Jurkat, Clone E6-1 (cell line): ENCODE results near the gene SLC4A4.

Experiments
- DNase-seq: peaks from one replicate; pipeline ENCODE4 v3.0.0-alpha.2; 2011; ENCODE audit warnings: low read depth, low spot score
- H3K4me3 ChIP-seq: 2 replicates; pipeline ENCODE4 v1.5.1; 2011; ENCODE audit warnings: mild to moderate bottlenecking, low read length, control low read depth, moderate library complexity

The SLC4A4 gene

DNA sequence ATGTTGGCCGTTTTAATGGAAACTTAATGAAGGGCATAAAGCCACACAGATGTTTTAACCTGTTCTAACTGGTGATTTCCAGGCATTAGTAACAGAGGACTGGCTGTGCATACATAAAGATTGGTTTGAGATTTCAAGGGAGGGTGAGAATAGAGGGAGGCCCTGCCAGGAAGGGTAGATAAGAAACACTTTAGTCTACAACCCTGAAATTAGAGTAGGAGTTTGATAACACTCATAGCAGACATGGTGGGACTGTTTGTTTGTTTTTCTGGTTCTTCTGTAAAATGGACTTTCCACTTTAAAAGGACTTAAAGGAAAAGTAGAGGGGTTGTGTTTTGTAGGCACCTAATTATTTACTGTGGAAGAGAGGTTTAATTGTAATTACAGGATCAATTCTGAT lies 16.2 kb downstream of the SLC4A4 start:
- no peak overlapping the region for H3K4me3 ChIP-seq
- no peak for DNase-seq

DNA sequence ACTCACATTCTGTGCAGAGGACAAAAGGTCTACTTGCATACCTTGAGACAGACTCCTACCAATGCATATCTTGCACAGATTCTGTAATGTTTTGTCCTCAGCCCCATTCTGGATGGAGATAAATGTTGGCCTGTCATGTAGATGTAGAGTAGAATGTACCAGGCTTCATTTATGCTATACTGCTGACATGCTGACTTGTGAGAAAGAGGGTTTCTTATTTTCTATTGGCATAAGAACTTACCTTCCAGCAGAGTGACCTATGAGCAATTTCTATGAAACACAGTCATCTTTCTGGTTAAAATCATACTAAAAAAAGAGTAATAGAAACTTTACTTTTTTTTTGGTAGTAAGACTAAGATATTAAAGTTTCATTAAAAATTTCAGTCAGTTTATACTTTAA lies 17.2 kb downstream of the SLC4A4 start:
- DNase-seq = no peak
- no peak overlapping the region for H3K4me3 ChIP-seq

DNA sequence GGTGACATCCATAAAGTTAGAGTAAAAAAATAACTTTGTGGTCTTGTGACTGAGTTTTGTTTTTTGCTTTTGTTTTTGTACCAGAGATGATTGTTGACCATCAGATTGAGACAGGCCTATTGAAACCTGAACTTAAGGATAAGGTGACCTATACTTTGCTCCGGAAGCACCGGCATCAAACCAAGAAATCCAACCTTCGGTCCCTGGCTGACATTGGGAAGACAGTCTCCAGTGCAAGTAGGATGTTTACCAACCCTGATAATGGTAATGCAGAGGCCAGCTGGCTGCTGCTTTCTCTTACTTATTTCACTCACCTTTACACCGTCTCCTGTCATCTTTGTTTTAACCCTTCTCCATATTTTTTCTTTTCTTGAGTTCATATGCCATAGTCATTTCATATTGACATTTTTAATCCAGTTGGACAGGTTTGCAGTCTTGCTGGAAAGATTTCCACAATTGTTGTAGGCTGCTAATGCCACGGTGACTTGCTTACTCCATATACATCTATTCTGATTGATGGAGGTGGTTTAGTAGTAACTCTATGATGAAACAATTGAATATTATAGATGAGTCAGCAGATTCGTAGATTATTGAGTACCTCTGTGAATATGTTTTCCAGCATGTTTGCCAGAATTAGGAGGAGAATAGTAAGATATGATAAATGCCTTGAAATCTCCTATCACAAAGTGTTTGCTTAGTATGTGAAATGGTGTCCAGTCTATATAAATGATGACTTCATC lies 18.3 kb downstream of the SLC4A4 start:
- DNase-seq = no peak
- H3K4me3 ChIP-seq = no peak overlapping the region

DNA sequence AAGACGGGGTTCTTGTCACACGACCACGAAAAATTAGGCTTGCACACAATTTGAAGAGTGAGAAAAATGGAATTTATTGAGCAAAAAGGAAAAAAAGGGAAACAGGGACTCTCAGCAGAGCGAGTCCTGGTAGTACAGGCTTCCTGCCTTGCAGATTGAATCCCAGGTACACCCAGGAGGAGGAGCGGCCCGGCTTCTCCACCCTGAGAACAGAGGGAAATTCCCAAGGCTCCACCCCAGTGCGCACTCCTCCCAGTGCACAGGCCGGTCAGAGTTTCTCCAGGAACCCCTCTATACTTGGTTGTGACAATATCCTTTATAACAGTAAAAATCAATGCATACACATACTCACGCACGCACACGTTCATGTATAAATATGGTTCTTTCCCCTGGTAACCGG lies 22.0 kb downstream of the SLC4A4 start:
- H3K4me3 ChIP-seq = no peak overlapping the region
- DNase-seq = no peak

DNA sequence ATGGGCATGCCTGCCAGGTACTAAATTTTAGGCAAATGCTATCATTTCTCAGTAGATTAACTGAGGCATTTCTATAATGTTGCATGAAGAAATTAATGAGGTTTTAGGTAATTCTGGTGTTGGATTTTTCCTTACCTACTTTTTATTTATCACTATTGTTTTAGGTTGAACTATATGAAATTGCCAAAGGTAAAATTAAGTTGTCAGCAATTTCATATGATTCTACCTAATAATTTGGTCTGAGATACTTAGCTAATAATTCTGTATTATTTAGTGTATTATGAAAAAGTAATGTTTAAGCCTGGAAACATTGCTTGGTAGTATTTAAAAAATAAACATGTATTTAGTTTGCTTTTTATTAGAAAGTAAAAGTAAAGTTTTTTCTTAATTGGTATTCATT lies 22.7 kb downstream of the SLC4A4 start:
- H3K4me3 ChIP-seq = no peak overlapping the region
- DNase-seq = no peak

DNA sequence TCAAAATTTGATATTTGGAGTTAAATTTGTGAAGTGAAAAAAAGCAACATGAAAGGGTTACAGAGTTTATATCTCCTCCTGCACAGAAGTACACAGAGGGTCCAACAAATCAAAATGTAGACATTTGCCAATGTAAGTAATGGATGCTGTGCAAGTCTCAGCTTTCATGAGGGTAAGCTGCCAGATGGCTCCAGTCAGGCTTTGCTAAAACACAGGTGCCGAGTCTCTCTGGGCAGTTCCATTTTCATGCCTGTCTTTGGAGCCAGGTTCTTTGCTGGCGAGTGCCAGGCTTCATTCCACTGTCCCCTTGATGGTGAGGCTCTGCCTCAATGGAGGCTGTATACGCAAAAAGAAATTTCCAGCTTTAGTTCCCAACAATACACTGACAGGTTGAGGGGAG lies 27.9 kb downstream of the SLC4A4 start:
- DNase-seq = no peak
- no peak overlapping the region for H3K4me3 ChIP-seq

DNA sequence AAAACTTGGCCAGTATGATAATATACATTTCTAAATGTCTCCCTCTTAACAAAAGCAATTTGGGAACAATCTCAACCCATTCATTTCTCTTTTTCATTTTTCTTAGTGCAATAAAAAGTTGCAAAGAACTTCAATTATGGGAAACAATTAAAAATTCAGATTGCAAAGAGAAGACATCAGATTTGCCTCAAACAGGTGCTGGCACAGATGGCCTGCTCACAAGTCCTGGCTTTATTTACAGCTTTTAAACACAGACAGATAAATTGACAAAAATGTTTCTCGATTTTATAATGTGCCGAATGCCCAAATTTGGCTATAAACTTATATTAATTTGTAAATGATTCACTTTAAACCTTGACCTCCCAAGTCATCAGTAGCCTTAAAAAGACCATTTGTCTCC lies 28.7 kb downstream of the SLC4A4 start:
- H3K4me3 ChIP-seq = no peak overlapping the region
- no peak for DNase-seq

DNA sequence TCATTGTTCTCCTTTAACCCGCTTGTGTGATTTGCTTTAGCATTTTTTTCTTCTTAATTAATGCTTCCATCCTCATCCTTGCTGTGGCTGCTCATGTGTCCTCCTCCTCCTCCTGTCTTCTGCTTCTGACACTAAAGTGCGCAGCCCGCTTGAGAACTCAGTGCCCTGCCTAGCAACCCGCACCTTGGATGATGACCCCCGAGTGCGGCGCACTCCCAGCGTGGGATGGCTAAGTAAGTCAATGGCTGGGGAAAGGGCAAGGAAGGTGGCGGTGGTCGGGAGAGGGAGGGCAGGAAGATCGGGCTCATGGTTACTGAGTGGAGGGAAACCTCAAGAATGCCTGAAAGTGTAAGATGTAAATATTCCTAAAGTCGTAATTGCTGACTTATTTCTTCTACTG lies 30.1 kb downstream of the SLC4A4 start:
- no peak for DNase-seq
- no peak overlapping the region for H3K4me3 ChIP-seq

DNA sequence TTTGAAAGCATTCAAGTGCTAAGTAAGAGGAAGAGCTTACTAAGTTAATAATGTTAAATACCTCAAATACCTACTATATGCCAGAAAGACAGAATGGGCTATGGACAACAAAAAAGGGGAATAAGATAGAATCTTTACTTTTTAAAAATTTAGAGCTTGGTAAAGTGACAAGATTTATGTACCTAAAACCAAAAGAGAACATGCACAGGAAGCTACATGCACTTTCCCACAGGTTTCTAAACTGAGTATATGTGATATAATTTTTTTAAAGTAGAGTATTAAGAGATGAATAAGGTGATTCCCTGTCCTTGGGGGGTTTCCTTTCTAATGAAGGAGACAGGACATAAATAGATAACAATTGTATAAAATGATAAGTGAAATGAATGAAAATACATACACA lies 30.7 kb downstream of the SLC4A4 start:
- no peak for DNase-seq
- H3K4me3 ChIP-seq = no peak overlapping the region

DNA sequence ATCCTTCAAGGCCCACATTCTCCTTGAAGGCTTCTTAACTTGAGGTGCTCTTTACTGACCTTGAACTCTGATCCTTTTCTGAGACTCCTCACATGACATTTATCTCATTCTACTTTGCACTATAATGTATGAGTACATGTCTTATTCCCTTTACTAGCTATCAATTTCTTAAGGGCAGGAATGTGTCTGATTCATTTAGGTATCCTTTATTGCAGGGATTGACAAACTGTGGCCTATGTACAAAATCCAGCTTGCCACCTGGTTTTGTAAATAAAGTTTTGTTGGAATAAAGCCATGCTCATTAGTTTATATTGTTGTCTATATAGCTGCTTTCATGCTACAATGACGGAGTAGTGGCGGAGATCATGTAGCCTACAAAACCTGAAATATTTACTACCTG lies 36.7 kb downstream of the SLC4A4 start:
- H3K4me3 ChIP-seq = no peak overlapping the region
- DNase-seq = no peak

DNA sequence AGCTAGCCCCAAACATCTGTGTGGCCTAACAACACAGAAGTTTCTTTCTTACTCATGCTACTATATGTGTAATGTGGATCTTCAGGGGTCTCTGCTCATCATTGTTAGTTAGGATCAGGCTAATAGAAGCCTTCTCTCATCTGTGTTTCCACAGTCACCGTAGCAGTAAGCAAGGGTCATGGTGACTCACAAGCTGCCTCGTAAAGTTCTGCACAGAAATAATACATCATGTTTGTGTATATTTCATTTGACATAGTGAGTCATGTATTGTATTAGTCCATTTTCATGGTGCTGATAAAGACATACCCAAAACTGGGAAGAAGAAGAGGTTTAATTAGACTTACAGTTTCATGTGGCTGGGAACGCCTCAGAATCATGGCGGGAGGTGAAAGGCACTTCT lies 38.7 kb downstream of the SLC4A4 start:
- no peak overlapping the region for H3K4me3 ChIP-seq
- DNase-seq = no peak

DNA sequence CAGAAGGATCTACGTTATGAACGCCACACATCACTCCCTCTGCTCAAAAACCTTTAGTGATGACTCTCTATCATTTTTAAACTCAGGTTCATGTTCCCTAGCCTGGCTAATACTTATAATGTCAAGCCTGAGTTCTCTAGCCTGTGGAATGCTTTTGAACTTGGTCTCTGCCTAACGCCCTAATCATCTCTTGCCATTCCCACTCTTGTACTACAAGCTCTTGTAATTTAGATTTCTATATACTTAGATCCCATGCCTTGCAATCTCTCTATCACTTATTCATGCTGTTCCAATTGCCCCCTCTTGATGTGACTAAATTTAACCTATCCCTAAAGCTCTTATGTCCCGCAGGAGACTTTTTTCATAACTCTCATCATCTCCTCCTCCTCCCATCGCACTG lies 40.3 kb downstream of the SLC4A4 start:
- no peak overlapping the region for H3K4me3 ChIP-seq
- DNase-seq = no peak

DNA sequence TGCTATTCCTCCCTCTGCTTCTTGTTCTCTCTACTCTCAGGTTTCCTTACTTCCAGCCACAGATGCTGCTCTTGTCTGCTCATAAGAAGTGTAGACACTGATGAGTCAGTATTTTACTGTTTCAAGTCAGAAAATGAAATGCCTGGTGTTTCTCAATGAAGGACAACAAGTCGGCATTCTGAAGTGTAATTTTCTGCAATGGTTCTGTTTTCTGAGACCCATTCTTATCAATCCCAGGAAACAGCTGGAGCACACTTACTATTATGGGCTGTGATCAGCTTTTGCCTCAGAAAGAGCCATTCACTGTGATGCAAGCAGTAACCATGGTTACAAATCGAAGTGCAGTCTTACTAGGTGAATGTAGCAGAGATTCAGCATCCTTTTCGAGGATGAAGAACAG lies 42.0 kb downstream of the SLC4A4 start:
- DNase-seq = no peak
- no peak overlapping the region for H3K4me3 ChIP-seq

DNA sequence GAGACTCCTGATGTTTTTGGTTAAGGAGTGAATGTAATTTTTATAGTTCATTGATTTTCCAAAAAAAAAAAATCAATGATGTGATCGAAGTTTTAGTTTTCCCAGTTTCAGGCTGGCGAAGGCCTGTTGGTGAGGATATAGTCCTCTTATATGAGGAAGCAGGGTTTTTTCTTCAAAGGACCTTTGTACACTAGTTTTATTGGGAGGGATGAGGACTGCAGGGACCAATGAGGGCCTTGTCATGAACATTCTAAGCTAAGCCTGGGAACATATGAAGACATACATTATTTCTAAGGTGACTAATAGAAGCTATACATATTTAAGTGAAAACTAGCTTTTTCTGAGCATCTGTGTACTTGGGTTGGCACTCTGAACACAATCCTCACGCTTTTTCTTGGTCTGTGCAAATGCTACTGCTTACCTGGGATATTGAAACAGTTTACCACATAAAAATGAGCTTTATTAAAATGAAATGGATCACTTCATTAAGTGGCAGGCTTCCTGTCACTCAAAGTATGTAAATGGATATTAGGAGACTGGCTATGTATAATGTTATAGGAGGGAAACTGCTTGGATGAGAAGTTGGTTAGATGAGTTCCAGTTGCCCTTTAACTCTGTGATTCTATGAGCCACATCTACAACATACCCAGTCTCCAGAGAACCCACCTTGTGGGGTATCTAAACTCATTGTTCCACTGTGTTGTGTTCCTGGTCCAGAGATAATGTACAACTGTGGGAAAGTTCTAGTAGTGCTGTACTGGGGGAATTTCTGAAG lies 43.5 kb downstream of the SLC4A4 start:
- no peak for DNase-seq
- H3K4me3 ChIP-seq = no peak overlapping the region

DNA sequence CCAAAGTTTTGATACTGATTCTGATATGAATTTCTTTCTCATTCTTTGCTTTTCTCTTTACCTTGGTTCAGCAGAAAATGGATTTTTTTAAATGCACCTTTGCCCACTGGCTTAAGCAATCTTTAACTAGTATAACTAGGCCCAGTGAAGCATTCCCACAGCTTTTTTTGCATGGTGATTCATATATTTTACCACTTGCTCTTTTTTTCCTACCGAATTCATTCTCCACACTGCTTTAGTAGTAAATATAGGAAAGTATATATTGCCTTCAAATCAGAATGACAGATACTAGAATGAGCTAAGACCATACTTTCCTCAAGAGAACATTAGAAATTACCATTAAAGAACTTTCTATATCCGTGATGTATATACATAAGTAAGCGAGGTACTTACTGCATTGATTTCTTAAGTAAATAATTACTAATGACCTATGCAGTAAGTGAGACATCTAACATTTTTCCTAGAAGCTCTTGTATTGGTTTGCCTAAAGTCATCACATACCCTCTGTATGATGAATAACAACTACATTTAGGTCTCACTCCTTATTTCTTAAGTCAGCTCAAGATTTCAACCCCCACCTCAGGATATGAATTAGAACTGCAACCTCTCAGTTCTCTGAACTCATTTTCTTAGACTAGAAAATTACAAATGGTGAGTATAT lies 44.2 kb downstream of the SLC4A4 start:
- DNase-seq = no peak

DNA sequence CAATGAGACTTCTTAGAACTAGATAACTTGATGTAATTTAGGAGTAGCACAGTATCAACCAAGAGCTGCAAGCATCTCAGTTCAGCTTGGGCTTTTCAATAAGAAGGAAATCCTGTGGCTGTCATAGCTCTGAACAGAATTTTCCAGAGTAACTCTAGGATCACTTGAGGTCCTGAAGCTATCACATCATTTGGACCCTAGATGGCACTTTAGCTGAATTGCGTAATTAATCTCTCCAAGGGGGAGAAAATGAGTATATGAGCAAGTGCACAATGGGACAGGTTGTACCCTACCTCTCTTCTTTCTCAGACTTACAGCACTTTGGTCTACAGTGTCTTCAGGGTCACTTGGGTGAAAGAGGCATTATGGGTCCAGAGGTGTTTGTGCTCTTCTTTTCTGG lies 45.2 kb downstream of the SLC4A4 start:
- no peak for DNase-seq
- H3K4me3 ChIP-seq = no peak overlapping the region

More for the DNA sequence above, 44.2 kb downstream of the SLC4A4 start:
- H3K4me3 ChIP-seq = no peak overlapping the region

DNA sequence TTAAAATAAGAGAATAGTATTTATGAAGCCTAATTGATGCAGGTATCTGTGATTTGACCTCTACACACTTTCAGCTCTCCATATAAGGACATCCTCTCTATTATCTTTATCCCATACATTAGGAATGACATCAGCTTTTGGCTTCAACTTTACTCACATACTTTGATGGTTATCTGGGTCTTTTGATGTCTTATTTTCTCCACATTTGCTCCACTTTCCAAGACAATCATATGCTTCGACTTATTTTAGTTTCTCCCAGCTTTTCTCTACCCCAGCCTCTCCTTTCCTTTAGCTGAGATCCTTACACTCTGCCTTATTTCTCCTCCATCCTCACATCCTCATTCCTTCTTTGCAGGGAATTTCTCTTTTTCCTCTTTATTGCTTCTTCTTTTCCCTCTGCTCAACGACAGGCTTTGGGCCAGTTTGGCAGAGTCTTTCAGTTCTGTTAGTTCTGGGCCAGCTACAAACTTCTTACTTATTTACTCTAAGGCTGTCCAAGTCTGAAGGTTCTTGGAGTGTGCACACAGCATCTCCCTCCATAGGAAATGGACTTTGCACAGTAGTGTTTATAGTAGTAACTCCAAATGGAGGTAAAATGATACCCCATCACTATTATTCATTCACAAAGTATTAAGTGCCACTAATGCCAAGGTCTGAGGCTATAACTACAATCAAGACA lies 50.5 kb downstream of the SLC4A4 start:
- H3K4me3 ChIP-seq = no peak overlapping the region
- no peak for DNase-seq

DNA sequence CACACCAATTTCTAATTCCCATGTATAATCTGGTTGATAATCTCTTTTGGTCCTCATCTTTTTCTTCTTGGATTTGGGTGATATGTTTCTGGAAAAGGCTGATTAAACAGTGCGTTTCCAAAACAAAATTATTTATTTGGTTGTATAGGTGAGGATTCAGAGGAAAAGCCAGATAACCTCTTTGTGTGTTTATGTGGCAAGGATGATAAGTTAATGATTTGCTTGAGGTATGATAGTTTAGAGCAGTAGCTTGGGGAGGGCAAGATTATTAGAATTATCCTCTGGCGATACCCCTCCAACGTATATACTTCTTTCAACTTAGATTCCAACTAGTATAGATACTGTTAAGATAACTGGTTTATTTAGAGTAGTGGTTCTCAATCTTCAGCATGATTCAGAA lies 53.3 kb downstream of the SLC4A4 start:
- no peak overlapping the region for H3K4me3 ChIP-seq
- DNase-seq = no peak

DNA sequence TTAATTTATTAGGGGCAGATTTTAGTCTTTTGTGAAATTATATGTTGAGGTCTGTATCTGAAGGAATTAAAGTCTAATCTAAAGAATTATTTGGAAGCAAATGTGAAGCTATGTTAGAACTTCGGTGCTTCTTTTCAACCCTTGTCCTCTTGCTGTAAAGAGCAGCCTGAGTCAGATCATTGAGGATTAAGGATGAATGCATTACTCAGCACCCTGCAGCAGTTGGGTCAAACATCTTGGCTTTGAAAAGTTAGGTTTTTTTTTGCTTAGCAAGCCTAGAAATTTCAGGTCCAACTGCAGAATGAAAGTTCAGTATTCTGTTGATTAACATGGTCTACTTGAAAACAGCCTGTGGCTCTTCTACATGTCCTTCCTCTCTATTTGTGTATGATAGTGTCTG lies 57.6 kb downstream of the SLC4A4 start:
- H3K4me3 ChIP-seq = no peak overlapping the region
- no peak for DNase-seq

DNA sequence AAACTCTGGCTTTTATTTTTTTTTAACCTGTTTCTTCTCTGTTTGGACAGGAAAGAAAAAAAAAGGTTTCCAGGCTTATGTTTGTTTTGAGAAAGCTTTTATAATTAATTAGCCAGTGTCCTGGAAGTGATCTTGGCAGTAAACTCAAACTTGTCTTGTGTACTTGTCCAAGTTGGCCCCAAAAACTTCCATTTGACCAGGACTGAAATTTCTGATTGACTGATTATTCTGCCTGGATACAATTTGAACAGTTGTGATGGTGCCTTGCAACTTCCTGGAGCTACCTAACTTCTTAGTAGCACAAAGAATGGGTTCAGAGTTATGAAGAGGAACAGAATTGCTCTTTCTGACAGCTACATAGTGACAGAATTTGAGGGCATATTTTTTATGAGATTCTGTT lies 62.0 kb downstream of the SLC4A4 start:
- H3K4me3 ChIP-seq = no peak overlapping the region
- no peak for DNase-seq
